BLaER1 (cell line): ENCODE results near the gene TUBA1C.
A peak's percentile ranks its signal among the peaks of the same experiment; 100 is the strongest.
"Not testable (repeated sequence)": the region's sequence is repeated elsewhere in the genome, so short reads cannot be mapped to it uniquely, and the experiment has no call there.

Experiments used
- H3K27ac ChIP-seq: shearing (Covaris generic); formaldehyde crosslinking; 2 replicates; pipeline ENCODE4 v1.8.1; 2022
- H3K27me3 ChIP-seq: shearing (Covaris generic); formaldehyde crosslinking; 2 replicates; pipeline ENCODE4 v1.8.1; 2022
- H3K36me3 ChIP-seq: shearing (Covaris generic); formaldehyde crosslinking; 2 replicates; pipeline ENCODE4 v1.8.1; 2022
- H3K4me1 ChIP-seq: shearing (Covaris generic); formaldehyde crosslinking; 2 replicates; pipeline ENCODE4 v1.8.1; 2022
- H3K4me2 ChIP-seq: shearing (Covaris generic); formaldehyde crosslinking; 2 replicates; pipeline ENCODE4 v1.8.1; 2022
- H3K4me3 ChIP-seq: shearing (Covaris generic); formaldehyde crosslinking; 2 replicates; pipeline ENCODE4 v1.8.1; 2022
- H3K9ac ChIP-seq: shearing (Covaris generic); formaldehyde crosslinking; 2 replicates; pipeline ENCODE4 v1.8.1; 2022
- H3K9me3 ChIP-seq: shearing (Covaris generic); formaldehyde crosslinking; 2 replicates; pipeline ENCODE4 v1.8.1; 2022
- H4K20me1 ChIP-seq: shearing (Covaris generic); formaldehyde crosslinking; 2 replicates; pipeline ENCODE4 v1.8.1; 2022
- Cebpa-rat ChIP-seq: shearing (Covaris generic); IDR thresholded peaks from 2 replicates; pipeline ENCODE4 v1.8.1; 2022

Gene TUBA1C

GRCh38 chr12:49295082-49295936 lies 30.4 kb downstream of the TUBA1C start, which contains the start of gene PRPH:
PRPH (plus strand) TSS chr12:49295147; CDS start chr12:49295201, 54 bp downstream.
- Histone ChIP-seq H3K4me3 (peak within 1 kb of the TSS; percentile 50), H3K36me3 (no peaks in the 10 kb centered on the region), H3K27me3 (peaks cover 71% of the 10 kb centered on the region), H3K9ac (no peak within 1 kb of the TSS), H3K9me3 (no peaks in the 10 kb centered on the region), H3K4me1 (peaks cover 34% of the 10 kb centered on the region), H4K20me1 (peaks cover 31% of the 10 kb centered on the region), H3K27ac (no peak within 1 kb of the TSS), H3K4me2 (peak within 1 kb of the TSS; percentile 75)
- TF ChIP-seq Cebpa-rat, result no peak

- H3K27me3 ChIP-seq, result peaks cover 71% of the 10 kb centered on the region
- no peak for TF ChIP-seq Cebpa-rat
- no peaks in the 10 kb centered on the region for H3K36me3 ChIP-seq
- peak overlapping the region; percentile 51 for H3K4me3 ChIP-seq
- peak overlapping the region; percentile 75 for H3K4me2 ChIP-seq
- H4K20me1 ChIP-seq, result peaks cover 31% of the 10 kb centered on the region
- no peak overlapping the region for H3K9ac ChIP-seq
- H3K27ac ChIP-seq, result no peak overlapping the region
- no peaks in the 10 kb centered on the region for H3K9me3 ChIP-seq
- peaks cover 34% of the 10 kb centered on the region for H3K4me1 ChIP-seq
These were observed 31.4 kb downstream of the TUBA1C start for GRCh38 chr12:49296034-49296835.

GRCh38 chr12:49296836-49297694 lies 32.2 kb downstream of the TUBA1C start:
- TF ChIP-seq Cebpa-rat, result no peak
- peaks cover 31% of the 10 kb centered on the region for H4K20me1 ChIP-seq
- no peaks in the 10 kb centered on the region for H3K36me3 ChIP-seq
- peak overlapping the region; percentile 69 for H3K4me2 ChIP-seq
- H3K9ac ChIP-seq, result no peak overlapping the region
- H3K9me3 ChIP-seq, result no peaks in the 10 kb centered on the region
- H3K4me3 ChIP-seq, result peak overlapping the region; percentile 51
- no peak overlapping the region for H3K27ac ChIP-seq
- peaks cover 71% of the 10 kb centered on the region for H3K27me3 ChIP-seq
- peaks cover 34% of the 10 kb centered on the region for H3K4me1 ChIP-seq

GRCh38 chr12:49297695-49298060 lies 32.8 kb downstream of the TUBA1C start:
- Histone ChIP-seq H3K9me3 (no peaks in the 10 kb centered on the region), H4K20me1 (peaks cover 31% of the 10 kb centered on the region), H3K9ac (no peak overlapping the region), H3K4me2 (peak overlapping the region; percentile 69), H3K4me1 (peaks cover 34% of the 10 kb centered on the region), H3K36me3 (no peaks in the 10 kb centered on the region), H3K27ac (no peak overlapping the region), H3K4me3 (no peak overlapping the region), H3K27me3 (peaks cover 65% of the 10 kb centered on the region)
- no peak for TF ChIP-seq Cebpa-rat

- no peaks in the 10 kb centered on the region for H3K9me3 ChIP-seq
- no peaks in the 10 kb centered on the region for H3K36me3 ChIP-seq
- H3K27me3 ChIP-seq, result peaks cover 60% of the 10 kb centered on the region
- no peak overlapping the region for H3K27ac ChIP-seq
- peaks cover 33% of the 10 kb centered on the region for H3K4me1 ChIP-seq
- TF ChIP-seq Cebpa-rat, result no peak
- peaks cover 31% of the 10 kb centered on the region for H4K20me1 ChIP-seq
- H3K4me3 ChIP-seq, result no peak overlapping the region
- H3K9ac ChIP-seq, result no peak overlapping the region
- peak overlapping the region; percentile 69 for H3K4me2 ChIP-seq
These were observed 33.3 kb downstream of the TUBA1C start for GRCh38 chr12:49298160-49298559.

- H3K27me3 ChIP-seq, result peaks cover 24% of the 10 kb centered on the region
- no peak overlapping the region for H3K4me3 ChIP-seq
- no peaks in the 10 kb centered on the region for H3K9me3 ChIP-seq
- no peak overlapping the region for H3K4me2 ChIP-seq
- no peak overlapping the region for H3K27ac ChIP-seq
- peaks cover 6% of the 10 kb centered on the region for H3K4me1 ChIP-seq
- no peak for TF ChIP-seq Cebpa-rat
- no peak overlapping the region for H3K9ac ChIP-seq
- no peaks in the 10 kb centered on the region for H3K36me3 ChIP-seq
- H4K20me1 ChIP-seq, result peaks cover 3% of the 10 kb centered on the region; the same call in 1 of the 2 replicates
These were observed 36.9 kb downstream of the TUBA1C start for GRCh38 chr12:49301760-49302159.

- Histone ChIP-seq H3K4me1 (no peaks in the 10 kb centered on the region), H3K9me3 (no peaks in the 10 kb centered on the region), H3K36me3 (no peaks in the 10 kb centered on the region), H4K20me1 (no peaks in the 10 kb centered on the region), H3K27me3 (0 out of 2 replicates have a peak, but pooled peaks cover under 1% of the 10 kb centered on the region), H3K4me3 (no peak overlapping the region), H3K4me2 (no peak overlapping the region), H3K9ac (no peak overlapping the region), H3K27ac (no peak overlapping the region)
- no peak for TF ChIP-seq Cebpa-rat
These were observed 39.3 kb downstream of the TUBA1C start for GRCh38 chr12:49304161-49304560.

GRCh38 chr12:49305762-49306510 lies 41.1 kb downstream of the TUBA1C start:
- Histone ChIP-seq H3K4me2 (no peak overlapping the region), H3K4me3 (no peak overlapping the region), H3K27me3 (no peaks in the 10 kb centered on the region), H3K4me1 (no peaks in the 10 kb centered on the region), H3K9ac (no peak overlapping the region), H3K9me3 (no peaks in the 10 kb centered on the region), H4K20me1 (no peaks in the 10 kb centered on the region), H3K36me3 (no peaks in the 10 kb centered on the region), H3K27ac (no peak overlapping the region)
- TF ChIP-seq Cebpa-rat, result no peak

- no peaks in the 10 kb centered on the region for H3K27me3 ChIP-seq
- no peak overlapping the region for H3K9ac ChIP-seq
- no peaks in the 10 kb centered on the region for H3K9me3 ChIP-seq
- no peaks in the 10 kb centered on the region for H3K36me3 ChIP-seq
- no peaks in the 10 kb centered on the region for H4K20me1 ChIP-seq
- no peaks in the 10 kb centered on the region for H3K4me1 ChIP-seq
- H3K4me3 ChIP-seq, result no peak overlapping the region
- TF ChIP-seq Cebpa-rat, result no peak
- H3K27ac ChIP-seq, result no peak overlapping the region
- H3K4me2 ChIP-seq, result no peak overlapping the region
These were observed 44.5 kb downstream of the TUBA1C start for GRCh38 chr12:49309386-49309785.

- H3K9me3 ChIP-seq, H3K9ac ChIP-seq, H4K20me1 ChIP-seq, H3K27ac ChIP-seq, H3K4me3 ChIP-seq, H3K4me1 ChIP-seq, H3K4me2 ChIP-seq, H3K27me3 ChIP-seq, H3K36me3 ChIP-seq: not testable (repeated sequence)
These were observed 45.6 kb downstream of the TUBA1C start for GRCh38 chr12:49310451-49311000.
